ENCODE data around the gene TWIST1.

- TF ChIP-seq CTCF (IDR thresholded peaks at IDR 0.05) = no peak
- no peak for TF ChIP-seq POLR2AphosphoS5 (IDR thresholded peaks at IDR 0.05; ENCODE audit: low read depth, low read length)
- TF ChIP-seq, protein P1, sequence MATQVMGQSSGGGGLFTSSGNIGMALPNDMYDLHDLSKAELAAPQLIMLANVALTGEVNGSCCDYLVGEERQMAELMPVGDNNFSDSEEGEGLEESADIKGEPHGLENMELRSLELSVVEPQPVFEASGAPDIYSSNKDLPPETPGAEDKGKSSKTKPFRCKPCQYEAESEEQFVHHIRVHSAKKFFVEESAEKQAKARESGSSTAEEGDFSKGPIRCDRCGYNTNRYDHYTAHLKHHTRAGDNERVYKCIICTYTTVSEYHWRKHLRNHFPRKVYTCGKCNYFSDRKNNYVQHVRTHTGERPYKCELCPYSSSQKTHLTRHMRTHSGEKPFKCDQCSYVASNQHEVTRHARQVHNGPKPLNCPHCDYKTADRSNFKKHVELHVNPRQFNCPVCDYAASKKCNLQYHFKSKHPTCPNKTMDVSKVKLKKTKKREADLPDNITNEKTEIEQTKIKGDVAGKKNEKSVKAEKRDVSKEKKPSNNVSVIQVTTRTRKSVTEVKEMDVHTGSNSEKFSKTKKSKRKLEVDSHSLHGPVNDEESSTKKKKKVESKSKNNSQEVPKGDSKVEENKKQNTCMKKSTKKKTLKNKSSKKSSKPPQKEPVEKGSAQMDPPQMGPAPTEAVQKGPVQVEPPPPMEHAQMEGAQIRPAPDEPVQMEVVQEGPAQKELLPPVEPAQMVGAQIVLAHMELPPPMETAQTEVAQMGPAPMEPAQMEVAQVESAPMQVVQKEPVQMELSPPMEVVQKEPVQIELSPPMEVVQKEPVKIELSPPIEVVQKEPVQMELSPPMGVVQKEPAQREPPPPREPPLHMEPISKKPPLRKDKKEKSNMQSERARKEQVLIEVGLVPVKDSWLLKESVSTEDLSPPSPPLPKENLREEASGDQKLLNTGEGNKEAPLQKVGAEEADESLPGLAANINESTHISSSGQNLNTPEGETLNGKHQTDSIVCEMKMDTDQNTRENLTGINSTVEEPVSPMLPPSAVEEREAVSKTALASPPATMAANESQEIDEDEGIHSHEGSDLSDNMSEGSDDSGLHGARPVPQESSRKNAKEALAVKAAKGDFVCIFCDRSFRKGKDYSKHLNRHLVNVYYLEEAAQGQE (IDR thresholded peaks at IDR 0.05; ENCODE audit: insufficient read depth in 1 of 2, low read depth in 2 of 2, low read length in 1 of 2) = no peak
- TF ChIP-seq SIN3A (IDR thresholded peaks at IDR 0.05; ENCODE audit: borderline replicate concordance, insufficient read depth, low read depth, low read length) = no peak
Observed at GRCh38 chr7:19117091-19117869, at the start of gene TWIST1.
